GM10266 (cell line): ENCODE results near the gene PDAP1.
"Not testable (repeated sequence)": the region's sequence is repeated elsewhere in the genome, so short reads cannot be mapped to it uniquely, and the experiment has no call there.

ENCODE experiments used
- DNase-seq: peaks from one replicate; pipeline ENCODE4 v3.0.0; 2012; ENCODE audit errors: extremely low spot score
- TF ChIP-seq, protein P1 (sequence below): IDR thresholded peaks from 2 replicates; pipeline ENCODE4 v1.5.1; 2012; ENCODE audit warnings: mild to moderate bottlenecking, low read depth; ENCODE audit not compliant: control insufficient read depth, insufficient read depth; ENCODE audit errors: missing control alignments

PDAP1 gene

DNA sequence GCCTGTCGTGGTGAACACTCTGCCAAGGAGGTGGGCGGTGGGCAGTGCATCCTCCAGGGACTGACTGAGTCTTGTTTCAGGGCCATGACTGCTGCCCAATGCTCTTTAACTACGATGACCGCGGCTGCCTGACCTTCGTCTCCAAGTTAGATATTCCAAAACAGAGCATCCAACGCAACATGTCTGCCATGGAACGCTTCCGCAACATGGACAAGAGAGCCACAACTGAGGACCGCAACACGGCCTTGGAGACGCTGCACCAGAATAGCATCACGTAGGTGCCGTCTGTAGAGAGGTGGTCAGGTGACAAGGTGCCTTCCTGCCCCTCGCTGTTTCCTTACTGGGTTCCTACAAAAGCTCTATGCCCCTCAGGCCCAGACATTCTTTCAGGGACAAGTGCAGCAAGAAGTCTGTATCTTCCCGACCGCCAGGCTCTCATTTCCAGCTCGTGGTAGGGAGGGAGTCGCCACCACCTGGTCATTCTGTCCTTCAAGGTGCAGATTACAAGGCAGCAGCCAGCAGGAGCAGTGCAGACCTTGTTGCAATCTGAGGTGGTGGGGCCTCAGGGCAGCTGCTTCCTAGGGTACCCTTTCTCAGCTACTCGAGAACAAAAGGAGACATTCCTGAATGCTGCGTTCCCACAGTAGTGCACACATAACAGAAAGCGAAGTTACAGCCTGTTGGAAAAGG is 48.8 kb downstream of the PDAP1 start:
- TF ChIP-seq, protein P1, sequence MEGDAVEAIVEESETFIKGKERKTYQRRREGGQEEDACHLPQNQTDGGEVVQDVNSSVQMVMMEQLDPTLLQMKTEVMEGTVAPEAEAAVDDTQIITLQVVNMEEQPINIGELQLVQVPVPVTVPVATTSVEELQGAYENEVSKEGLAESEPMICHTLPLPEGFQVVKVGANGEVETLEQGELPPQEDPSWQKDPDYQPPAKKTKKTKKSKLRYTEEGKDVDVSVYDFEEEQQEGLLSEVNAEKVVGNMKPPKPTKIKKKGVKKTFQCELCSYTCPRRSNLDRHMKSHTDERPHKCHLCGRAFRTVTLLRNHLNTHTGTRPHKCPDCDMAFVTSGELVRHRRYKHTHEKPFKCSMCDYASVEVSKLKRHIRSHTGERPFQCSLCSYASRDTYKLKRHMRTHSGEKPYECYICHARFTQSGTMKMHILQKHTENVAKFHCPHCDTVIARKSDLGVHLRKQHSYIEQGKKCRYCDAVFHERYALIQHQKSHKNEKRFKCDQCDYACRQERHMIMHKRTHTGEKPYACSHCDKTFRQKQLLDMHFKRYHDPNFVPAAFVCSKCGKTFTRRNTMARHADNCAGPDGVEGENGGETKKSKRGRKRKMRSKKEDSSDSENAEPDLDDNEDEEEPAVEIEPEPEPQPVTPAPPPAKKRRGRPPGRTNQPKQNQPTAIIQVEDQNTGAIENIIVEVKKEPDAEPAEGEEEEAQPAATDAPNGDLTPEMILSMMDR = no peak
- no peak for DNase-seq

DNA sequence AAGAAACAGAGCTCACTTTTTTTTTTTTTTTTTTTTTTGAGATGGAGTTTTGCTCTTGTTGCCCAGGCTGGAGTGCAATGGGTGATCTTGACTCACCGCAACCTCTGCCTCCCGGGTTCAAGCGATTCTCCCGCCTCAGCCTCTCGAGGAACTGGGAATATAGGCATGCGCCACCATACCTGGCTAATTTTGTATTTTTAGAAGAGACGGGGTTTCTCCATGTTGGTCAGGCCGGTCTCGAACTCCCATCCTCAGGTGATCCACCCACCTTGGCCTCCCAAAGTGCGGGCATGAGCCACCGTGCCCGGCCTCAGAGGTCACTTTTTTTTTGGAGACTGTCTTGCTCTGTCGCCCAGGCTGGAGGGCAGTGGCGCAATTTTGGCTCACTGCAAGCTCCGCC is 49.9 kb downstream of the PDAP1 start:
- DNase-seq = not testable (repeated sequence)

DNA sequence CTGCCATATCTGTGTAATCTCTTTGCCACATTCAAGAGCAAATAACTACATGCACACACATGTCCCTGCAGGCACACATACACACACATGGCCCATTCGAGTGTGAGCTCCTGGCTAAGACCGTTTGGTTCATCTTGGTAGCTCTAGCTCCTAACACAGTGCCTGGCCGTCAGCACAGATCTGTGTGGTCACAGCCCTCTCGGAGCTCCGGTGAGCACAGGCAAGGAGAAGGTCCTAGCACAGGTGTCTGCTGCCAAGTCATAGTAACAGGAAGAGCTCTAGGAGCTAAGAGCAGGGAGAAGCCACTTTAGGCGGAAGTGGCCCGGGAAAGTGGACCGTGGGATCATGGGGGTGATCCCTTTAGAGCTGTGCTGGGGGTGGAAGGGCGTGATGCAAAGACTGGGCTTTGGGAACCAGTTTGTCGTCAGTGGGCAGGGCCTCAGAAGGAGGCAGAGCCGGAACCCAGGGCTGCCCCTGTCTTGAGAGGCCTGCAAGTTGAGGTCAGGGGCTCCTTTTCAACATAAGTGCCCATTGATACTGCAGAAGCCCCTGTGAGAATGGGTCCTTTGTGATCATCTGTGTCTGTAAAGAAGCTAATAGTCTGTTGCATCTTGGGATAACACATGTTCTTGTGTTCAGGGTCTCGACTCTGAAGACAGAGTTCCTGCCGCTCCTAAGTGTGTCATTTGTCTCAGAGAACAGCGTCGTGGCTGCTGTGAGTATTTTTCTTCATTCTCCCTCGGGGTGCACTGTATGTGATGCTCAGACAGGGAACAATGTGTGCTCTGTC is 50.5 kb downstream of the PDAP1 start:
- DNase-seq = no peak
- TF ChIP-seq, protein P1 = no peak

DNA sequence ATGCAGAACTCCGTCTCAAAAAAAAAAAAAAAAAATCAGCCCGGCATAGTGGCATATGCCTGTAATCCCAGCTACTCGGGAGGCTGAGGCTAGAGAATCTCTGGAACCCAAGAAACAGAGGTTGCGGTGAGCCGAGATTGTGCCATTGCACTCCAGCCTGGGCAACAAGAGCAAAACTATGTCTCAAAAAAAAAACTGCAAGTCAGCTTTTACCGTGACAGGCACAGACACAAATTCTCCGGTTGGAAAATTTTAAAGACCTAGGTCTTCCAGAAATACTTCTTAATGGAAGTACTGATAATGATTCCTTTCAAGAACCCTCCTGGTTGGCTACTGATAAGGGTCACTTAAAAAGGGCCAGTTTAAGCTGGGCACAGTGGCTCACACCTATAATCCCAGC is 53.3 kb downstream of the PDAP1 start:
- no peak for DNase-seq
- TF ChIP-seq, protein P1 = no peak

DNA sequence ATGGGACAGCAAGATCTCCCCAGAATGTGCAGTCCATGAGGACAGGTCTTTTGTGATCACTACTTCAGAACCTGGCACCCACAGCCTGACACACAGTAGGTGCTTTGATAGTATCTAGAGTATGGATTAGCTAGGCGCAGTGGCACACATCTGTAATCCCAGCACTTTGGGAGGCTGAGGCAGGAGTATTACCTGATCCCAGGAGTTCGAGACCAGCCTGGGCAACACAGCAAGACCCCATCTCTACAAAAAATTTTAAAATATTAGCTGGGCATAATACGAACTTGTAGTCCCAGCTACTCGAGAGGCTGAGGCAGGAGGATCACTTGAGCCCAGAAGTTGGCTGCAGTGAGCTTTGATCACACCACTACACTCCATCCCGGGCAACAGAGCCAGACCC is 56.1 kb downstream of the PDAP1 start:
- DNase-seq = no peak
- TF ChIP-seq, protein P1 = no peak

DNA sequence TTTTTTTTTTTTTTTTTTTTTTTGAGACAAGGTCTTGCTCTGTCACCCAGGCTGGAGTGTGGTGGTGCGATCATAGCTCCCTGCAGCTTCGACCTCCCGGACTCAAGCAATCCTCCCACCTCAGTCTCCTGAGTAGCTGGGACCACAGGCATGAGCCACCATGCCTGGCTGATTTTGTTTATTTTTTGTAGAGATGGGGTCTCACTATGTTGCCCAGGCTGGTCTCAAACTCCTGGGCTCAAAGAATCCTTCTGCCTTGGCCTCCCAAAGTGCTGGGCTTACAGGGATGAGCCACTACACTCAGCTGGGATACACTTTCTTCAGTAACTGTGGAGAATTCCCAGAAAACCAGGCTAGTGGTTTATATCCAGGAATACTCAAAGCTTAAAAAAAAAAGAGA is 57.8 kb downstream of the PDAP1 start:
- DNase-seq = not testable (repeated sequence)
